Omental fat pad (tissue), 4 donors: ENCODE results near the gene SPAG16. TPM values are rescaled to one million over a fixed set of nuclear protein-coding genes. Genes with fewer than 3 reads are reported as not detected.

Experiments
- ATAC-seq: fragments of 150-250 bp; one replicate; pipeline ENCODE4 v1.9.1; 2016; ENCODE audit warnings: mild to moderate bottlenecking, moderate library complexity; ENCODE audit not compliant: low FRiP score
- DNase-seq: peaks from one replicate; pipeline ENCODE4 v3.0.0-alpha.2; 2019; ENCODE audit warnings: low spot score
- total RNA-seq, 4 donors: library from RNA; depleted of rRNA; stranded (reverse); fragments of >200 nt; gene quantifications; one replicate each; pipeline ENCODE4 v1.1.0, GENCODE V29; 2016
- TF ChIP-seq, protein P1 (sequence below), 3 donors: fragments of 450-650 bp; IDR thresholded peaks; one replicate each; pipeline ENCODE4 v1.5.1; 2016 to 2017; ENCODE audit warnings: antibody characterized with exemption in 3 of 3, mild to moderate bottlenecking in 3 of 3, moderate library complexity in 2 of 3

Gene SPAG16
- total RNA-seq, 4 donors from 2014 or later = 11.1 to 29.5 (median 13.3) TPM

DNA sequence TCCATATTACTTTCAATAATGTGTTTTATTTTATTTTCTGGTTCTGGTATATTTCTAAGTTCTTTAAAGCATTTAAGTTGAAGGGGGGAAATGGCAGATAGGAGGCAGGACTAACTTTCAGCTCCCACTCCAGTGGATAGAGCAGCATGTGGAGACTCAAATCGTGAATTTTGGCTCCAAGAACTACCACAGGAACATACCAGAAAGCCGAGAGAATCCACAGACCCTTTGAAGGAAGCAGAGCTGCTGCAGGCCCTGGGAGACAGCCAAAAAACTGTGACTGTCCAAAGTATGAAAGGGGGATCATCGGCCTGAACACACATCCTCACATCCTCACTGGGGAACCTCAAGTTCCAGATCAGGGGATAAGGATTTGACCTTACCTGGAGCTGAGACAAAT lies 919.0 kb downstream of the SPAG16 start:
- TF ChIP-seq, protein P1, sequence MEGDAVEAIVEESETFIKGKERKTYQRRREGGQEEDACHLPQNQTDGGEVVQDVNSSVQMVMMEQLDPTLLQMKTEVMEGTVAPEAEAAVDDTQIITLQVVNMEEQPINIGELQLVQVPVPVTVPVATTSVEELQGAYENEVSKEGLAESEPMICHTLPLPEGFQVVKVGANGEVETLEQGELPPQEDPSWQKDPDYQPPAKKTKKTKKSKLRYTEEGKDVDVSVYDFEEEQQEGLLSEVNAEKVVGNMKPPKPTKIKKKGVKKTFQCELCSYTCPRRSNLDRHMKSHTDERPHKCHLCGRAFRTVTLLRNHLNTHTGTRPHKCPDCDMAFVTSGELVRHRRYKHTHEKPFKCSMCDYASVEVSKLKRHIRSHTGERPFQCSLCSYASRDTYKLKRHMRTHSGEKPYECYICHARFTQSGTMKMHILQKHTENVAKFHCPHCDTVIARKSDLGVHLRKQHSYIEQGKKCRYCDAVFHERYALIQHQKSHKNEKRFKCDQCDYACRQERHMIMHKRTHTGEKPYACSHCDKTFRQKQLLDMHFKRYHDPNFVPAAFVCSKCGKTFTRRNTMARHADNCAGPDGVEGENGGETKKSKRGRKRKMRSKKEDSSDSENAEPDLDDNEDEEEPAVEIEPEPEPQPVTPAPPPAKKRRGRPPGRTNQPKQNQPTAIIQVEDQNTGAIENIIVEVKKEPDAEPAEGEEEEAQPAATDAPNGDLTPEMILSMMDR (IDR thresholded peaks at IDR 0.05) = no peak
- no peak for ATAC-seq
- DNase-seq = no peak

DNA sequence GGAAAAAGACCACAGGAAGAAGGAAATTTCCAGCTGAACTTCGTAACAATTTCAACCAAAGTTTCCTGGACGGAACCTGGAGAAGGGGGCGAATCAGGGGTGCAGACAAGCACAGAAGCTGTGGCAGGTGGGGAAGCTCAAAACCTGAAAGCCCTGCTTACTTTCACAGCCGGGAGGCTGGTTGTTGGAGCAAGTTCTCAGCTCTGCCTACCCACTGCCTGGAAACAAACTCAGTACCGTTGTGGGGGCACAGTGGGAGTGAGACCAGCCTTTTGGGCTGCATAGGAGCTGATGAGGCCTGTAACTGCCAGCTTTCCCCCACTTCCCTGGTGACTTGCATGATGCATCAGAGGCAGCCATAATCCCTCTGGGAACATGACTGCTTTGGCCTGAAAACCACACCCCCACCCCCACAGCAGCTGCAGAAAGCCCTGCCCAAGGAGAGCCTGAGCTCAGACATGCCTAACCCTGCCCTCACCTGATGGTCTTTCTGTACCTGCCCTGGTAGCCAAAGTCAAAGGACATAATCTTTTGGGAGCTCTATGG lies 919.6 kb downstream of the SPAG16 start:
- TF ChIP-seq, protein P1 (IDR thresholded peaks at IDR 0.05) = no peak

DNA sequence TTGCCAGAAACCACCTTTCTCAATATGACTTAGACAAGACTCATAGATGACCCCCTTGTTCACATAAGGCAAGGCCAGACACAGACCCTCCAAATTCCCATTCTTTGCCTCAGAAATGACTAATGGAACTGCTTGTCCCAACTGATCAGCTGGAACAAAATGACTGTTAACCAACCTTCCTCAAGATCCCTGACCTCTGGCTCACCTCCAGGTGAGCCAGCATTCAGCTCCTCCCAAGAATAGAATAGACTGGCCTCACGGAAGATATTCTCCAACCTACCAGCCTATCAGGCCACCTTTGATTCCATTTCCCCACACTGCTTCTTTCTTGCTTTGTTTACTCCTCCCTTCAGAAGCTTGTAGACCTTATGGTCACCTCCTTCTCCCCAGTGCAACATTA lies 930.8 kb downstream of the SPAG16 start:
- DNase-seq (no peak), ATAC-seq (no peak)
- TF ChIP-seq, protein P1 (IDR thresholded peaks at IDR 0.05) = no peak

More for the DNA sequence above, 919.6 kb downstream of the SPAG16 start:
- ATAC-seq = no peak
- no peak for DNase-seq

DNA sequence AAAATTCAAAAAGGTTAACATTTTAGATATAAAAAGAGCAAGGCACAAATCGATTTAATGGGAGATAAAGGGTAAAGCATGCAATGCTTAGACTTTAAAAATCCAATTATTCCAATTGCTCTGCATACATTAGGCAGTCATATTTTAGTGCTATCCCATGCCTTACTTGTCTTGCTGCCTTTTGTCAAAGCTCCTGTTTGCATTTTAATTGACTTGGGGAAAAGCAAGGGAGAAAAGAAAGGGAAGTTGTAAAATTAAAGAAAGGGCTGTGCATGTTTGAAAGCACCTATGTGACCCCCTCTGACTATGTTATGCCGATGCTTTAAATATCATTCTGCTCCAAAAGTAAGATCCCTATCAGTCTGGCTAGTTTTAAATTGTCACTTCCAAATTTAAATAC lies 932.9 kb downstream of the SPAG16 start:
- ATAC-seq (no peak), DNase-seq (no peak)
- TF ChIP-seq, protein P1 (IDR thresholded peaks at IDR 0.05) = no peak

DNA sequence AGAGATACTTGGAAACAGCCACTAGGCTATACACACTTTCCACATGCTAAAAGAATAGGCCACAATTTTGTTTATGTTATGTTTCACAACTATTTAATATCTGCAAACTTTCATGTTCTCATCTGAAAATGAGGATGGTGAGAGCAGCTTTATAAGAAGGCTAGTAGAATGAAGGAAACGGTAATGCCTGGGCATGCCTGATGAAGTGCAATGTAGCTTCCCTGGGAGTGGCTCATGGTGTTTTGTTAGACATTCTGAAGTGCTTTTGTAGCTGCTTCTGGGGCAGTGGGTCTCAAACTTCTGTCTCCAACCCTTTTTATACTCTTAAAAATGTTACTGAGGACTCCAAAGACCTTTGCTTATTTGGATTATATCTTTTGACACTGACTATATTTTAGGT lies 933.3 kb downstream of the SPAG16 start:
- DNase-seq (no peak), ATAC-seq (no peak)
- TF ChIP-seq, protein P1 (IDR thresholded peaks at IDR 0.05) = no peak

DNA sequence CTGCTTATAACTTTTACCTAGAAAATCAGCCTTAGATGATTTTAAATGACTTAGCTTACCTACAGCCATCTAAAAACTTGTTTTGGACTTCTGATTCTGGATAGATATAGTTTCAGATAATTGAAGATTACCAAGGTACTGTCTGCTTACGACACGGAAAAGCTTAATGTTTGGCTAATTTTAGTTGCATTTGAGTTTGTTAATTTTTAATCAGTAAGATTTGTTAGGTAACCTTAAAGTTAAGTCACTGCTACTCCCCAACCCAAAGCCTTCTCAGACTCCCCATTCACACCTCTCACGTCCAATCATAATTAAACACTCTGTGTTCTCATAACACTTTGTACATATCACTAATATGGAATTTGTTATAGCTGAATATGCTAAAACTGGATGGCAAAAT lies 936.0 kb downstream of the SPAG16 start:
- ATAC-seq (no peak), DNase-seq (no peak)
- TF ChIP-seq, protein P1 (IDR thresholded peaks at IDR 0.05) = no peak

DNA sequence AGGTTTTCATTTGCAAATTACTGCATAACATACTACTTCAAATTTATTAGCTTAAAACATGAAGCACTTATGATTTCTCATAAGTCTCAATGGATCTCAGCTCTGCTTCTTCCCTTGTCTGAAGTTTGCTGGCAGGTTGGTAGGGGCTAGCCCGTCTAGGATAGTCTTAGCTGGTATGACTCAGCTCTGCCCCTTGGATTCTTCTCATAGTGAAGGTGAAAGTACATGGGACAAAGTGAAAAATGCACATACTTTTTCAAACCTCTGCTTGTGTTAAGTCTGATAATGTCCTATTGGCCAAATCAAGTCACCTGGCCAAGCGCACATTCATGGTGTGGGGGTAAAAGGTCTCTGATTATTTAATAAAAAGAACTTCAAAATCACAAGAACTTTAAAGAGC lies 941.8 kb downstream of the SPAG16 start:
- ATAC-seq = no peak
- TF ChIP-seq, protein P1 (IDR thresholded peaks at IDR 0.05) = no peak
- no peak for DNase-seq
